NCI-H1694 (cell line): Measurements from ENCODE around the gene CCT2.

Experiments used
- DNase-seq: peaks from one replicate; lab custom pipeline; 2025; lab: John Stamatoyannopoulos, UW

The CCT2 gene

DNA sequence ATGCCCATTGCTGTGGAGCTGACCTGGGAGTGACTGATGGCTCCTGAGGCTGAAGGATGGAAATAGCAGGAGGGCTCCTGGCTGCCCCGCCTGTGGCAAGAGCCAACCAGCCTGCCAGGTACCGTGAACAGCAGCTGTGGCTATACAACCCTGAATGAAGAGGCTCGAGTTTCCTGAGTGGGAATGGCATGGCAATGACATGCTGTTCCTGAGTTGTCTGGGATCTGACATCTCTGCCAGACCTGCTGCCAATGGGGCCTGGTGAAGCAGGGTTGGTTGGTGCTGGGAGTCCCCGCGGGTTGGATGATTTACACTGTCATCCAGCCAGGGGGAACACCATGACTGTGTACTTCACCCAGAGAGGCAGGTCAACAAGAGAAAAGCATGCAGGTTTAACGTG is 57.3 kb downstream of the CCT2 start:
- no peak for DNase-seq

DNA sequence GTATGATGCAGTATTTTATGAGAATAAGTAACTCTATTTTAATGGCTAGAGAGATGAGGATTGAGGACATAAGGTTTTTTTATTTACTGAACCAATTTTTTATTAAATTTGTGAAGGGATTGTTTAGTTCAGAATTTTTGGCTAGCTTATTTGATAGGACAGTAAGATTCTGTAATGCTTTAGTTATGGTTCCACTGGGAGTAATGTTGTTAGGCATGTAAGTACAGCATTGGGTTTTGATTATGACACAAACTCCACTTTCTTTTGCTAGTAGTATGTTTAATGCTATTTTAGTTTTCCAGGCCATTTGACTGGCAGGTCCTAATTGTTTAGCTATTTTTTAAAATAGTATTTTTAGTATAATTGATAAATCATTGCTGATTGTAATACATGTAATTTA is 59.3 kb downstream of the CCT2 start:
- DNase-seq: no peak

DNA sequence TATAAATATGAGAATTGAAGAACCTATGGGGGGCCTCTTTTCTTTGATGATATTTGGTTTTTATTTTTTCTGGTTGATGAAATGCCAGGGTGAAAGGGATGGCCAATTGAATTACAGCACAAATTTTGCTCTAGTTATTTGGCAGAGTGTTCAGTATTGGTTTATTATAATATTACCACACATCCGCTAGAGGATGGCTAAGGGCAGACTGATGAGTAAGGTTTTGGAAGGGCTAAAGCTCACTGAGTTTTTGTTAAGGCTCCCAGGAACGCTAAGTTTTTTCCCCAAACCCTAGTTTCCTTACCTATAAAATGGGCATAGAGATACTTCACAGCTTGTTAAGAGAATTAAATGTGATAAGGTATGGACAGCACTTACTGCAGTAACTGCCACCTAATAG is 59.8 kb downstream of the CCT2 start:
- no peak for DNase-seq

DNA sequence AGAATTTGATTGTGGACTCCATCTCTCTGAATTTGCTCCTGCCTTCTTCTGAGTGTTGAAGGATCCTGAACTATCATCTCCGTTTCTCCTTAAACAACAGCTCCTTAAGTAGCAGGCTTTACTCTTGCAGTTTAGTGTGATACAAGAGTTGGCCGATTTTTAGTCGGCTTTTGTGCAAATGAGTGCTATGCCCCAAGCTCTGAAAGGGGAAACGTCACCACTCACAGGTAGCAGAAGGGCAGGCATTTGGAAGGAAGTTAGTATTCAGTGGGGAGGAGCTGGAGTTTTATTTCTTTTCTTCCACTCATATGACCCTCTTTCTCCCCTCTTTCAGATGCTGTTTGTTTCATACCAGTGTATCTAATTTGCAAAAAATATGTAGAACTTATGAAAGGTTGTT is 61.9 kb downstream of the CCT2 start:
- DNase-seq: no peak

DNA sequence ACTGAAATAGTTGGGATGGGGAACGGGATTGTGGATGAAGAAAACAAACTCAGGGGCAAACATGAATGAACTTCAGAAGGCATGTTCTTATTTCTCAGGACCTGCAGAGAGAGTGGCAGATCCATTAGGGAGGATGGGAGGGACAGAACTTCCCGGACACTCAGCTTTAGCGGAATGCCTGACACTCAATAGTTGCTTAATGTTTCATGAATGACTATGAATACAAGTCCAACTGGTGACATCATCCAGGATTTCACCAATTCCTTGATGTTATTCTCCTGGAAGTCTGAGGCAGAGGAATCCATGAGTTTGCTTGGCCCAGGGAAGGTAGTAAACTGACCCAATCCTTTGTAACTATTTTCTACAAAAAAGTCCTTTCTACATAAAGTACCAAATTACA is 63.2 kb downstream of the CCT2 start:
- DNase-seq: no peak

DNA sequence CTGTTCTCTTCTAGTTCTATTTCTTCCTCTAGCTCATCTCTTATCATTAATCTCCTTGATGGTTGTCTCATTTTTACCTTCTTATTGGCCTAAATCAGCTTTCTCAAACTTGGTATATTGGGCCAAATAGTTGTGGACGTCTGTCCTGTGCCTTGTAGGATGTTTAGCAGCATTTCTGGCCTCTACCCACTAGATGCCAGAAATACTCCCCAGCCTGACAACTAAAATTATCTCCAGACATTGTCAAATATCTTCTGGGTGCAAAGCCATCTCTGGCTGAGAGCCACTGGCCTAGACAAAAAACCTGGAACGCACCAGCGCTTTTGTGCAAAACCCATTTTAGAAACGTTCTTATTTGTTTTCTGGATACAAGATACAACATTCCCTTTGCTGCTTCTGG is 64.3 kb downstream of the CCT2 start:
- DNase-seq: no peak
